Measurements from ENCODE around the gene CBLC. TPM values are rescaled to one million over a fixed set of nuclear protein-coding genes. Genes with fewer than 3 reads are reported as not detected.
A peak's percentile ranks its signal among the peaks of the same experiment; 100 is the strongest.

The CBLC gene
- total and polyA plus RNA-seq, 10 of the 15 experiments (the other 5 are each of a cell fraction or from before 2014, with no cell fraction given) = not detected

DNA sequence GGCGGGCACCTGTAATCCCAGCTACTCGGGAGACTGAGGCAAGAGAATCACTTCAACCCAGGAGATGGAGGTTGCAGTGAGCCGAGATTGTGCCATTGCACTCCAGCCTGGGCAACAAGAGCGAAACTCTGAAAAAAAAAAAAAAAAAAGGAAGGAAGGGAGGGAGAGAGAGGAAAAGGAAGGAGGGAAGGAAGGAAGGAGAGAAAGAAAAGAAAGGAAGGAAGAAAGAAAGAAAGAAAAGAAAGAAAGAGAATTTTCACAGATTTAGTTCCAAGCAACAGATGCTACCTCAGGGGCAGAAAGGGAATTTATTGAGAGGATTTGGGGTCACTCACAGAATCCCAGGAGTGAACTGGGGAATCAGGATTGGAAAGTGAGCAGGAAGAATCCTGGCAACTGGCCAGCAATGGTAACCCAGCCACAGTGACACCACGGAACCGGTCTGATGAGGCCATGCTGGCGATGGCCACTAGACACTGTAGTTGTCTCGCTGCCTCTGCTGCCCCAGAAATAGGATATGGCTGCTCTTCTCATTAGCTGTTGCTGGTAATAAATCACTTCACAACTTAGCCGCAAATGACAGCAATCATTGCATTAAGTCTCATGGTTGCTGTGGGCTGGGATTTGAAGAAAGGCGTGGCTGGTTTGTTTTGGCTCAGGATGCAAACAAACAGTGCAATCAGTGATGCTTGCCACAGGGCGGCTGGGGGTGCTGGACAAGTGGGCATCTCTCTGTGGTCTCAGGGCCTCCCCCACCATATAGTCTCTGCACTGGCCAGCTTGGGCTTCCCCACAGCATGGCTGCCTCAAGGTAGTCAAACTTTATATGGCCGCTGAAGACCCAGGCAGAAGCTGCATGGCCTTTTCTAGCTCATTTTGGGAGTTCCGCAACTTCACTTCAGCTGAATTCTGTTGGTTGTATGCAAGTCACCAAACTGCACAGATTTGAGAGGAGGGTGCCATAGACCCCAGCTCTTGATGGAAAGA is 26.0 kb downstream of the CBLC start:
- Histone ChIP-seq H2AFZ (ENCODE audit: control insufficient read depth, low read depth, low read length) (no peak overlapping the region), H3K9ac (ENCODE audit: control insufficient read depth, insufficient read depth, low read length) (no peak overlapping the region), H4K20me1 (ENCODE audit: control insufficient read depth, insufficient read depth) (no peaks in the 10 kb centered on the region), H3K36me3 (ENCODE audit: control insufficient read depth in 2 of 2, insufficient read depth in 2 of 2, low read length in 1 of 2) (no peaks in the 10 kb centered on the region), H3K4me3 (no peak overlapping the region), H3K79me2 (ENCODE audit: control insufficient read depth, insufficient read depth, low read length) (no peaks in the 10 kb centered on the region), H3K4me2 (ENCODE audit: control insufficient read depth, insufficient read depth) (no peak overlapping the region), H3K4me1 (ENCODE audit: control insufficient read depth, insufficient read depth, low read length) (peaks cover 11% of the 10 kb centered on the region), H3K9me3 (replicated peaks; ENCODE audit: control insufficient read depth, insufficient read depth, low read length) (no peaks in the 10 kb centered on the region), H3K27me3 (replicated peaks in 1 of 2; ENCODE audit: control insufficient read depth in 2 of 2, insufficient read depth in 2 of 2, low read length in 1 of 2) (no peaks in the 10 kb centered on the region; a peak in 2 of 4 replicates), H3K27ac (ENCODE audit: control insufficient read depth, insufficient read depth) (no peak overlapping the region)
- FAIRE-seq (no peak), DNase-seq (ENCODE audit: low read depth, low spot score) (no peak), ATAC-seq (no peak)
- in situ Hi-C loops (cut with MboI) = no loop called here
- 48% methylated on average over 12 of the region's 13 CpGs for WGBS (ENCODE audit: insufficient coverage, insufficient replicate concordance, low lambda C conversion rate, missing lambda C conversion rate)
- TF ChIP-seq WRNIP1 (IDR thresholded peaks at IDR 0.05; ENCODE audit: borderline replicate concordance, low read depth, low read length) (no peak), SREBF1 (IDR thresholded peaks at IDR 0.05; ENCODE audit: low read length) (no peak), YY1 (IDR thresholded peaks at IDR 0.05; ENCODE audit: low read depth, low read length) (0 out of 2 replicates have a peak, but pooled peaks have one; percentile 10), STAT3 (IDR thresholded peaks at IDR 0.05; ENCODE audit: low read depth, low read length) (no peak), SP1 (IDR thresholded peaks at IDR 0.05; ENCODE audit: low read depth, low read length) (no peak), ZBED1 (IDR thresholded peaks at IDR 0.05; ENCODE audit: borderline replicate concordance) (no peak), MEF2A (IDR thresholded peaks at IDR 0.05; ENCODE audit: insufficient read depth, low read depth, low read length) (no peak), PAX5 (IDR thresholded peaks at IDR 0.05; ENCODE audit: borderline replicate concordance, low read depth, low read length) (no peak)
- TF ChIP-seq, protein P1, sequence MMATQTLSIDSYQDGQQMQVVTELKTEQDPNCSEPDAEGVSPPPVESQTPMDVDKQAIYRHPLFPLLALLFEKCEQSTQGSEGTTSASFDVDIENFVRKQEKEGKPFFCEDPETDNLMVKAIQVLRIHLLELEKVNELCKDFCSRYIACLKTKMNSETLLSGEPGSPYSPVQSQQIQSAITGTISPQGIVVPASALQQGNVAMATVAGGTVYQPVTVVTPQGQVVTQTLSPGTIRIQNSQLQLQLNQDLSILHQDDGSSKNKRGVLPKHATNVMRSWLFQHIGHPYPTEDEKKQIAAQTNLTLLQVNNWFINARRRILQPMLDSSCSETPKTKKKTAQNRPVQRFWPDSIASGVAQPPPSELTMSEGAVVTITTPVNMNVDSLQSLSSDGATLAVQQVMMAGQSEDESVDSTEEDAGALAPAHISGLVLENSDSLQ (IDR thresholded peaks at IDR 0.05) = peak; percentile 60
- TF ChIP-seq, protein P2, sequence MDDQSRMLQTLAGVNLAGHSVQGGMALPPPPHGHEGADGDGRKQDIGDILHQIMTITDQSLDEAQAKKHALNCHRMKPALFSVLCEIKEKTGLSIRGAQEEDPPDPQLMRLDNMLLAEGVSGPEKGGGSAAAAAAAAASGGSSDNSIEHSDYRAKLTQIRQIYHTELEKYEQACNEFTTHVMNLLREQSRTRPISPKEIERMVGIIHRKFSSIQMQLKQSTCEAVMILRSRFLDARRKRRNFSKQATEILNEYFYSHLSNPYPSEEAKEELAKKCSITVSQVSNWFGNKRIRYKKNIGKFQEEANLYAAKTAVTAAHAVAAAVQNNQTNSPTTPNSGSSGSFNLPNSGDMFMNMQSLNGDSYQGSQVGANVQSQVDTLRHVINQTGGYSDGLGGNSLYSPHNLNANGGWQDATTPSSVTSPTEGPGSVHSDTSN (IDR thresholded peaks at IDR 0.05; ENCODE audit: insufficient replicate concordance, low read depth, low read length) = peak; percentile 55
- TF ChIP-seq, protein P3, sequence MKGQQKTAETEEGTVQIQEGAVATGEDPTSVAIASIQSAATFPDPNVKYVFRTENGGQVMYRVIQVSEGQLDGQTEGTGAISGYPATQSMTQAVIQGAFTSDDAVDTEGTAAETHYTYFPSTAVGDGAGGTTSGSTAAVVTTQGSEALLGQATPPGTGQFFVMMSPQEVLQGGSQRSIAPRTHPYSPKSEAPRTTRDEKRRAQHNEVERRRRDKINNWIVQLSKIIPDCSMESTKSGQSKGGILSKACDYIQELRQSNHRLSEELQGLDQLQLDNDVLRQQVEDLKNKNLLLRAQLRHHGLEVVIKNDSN (IDR thresholded peaks at IDR 0.05; ENCODE audit: borderline replicate concordance, extremely low read length, insufficient read depth, low read depth, low read length) = no peak
- TF ChIP-seq, protein P4, sequence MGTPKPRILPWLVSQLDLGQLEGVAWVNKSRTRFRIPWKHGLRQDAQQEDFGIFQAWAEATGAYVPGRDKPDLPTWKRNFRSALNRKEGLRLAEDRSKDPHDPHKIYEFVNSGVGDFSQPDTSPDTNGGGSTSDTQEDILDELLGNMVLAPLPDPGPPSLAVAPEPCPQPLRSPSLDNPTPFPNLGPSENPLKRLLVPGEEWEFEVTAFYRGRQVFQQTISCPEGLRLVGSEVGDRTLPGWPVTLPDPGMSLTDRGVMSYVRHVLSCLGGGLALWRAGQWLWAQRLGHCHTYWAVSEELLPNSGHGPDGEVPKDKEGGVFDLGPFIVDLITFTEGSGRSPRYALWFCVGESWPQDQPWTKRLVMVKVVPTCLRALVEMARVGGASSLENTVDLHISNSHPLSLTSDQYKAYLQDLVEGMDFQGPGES (IDR thresholded peaks at IDR 0.05) = no peak
- TF ChIP-seq, protein P5, sequence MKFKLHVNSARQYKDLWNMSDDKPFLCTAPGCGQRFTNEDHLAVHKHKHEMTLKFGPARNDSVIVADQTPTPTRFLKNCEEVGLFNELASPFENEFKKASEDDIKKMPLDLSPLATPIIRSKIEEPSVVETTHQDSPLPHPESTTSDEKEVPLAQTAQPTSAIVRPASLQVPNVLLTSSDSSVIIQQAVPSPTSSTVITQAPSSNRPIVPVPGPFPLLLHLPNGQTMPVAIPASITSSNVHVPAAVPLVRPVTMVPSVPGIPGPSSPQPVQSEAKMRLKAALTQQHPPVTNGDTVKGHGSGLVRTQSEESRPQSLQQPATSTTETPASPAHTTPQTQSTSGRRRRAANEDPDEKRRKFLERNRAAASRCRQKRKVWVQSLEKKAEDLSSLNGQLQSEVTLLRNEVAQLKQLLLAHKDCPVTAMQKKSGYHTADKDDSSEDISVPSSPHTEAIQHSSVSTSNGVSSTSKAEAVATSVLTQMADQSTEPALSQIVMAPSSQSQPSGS (IDR thresholded peaks at IDR 0.05; ENCODE audit: low read length) = no peak
- RAD21 ChIA-PET (ENCODE audit: unreplicated experiment) = no interaction called here
- intact Hi-C loops (cut with micrococcal nuclease; ENCODE audit: unreplicated experiment) = loop anchor here (5.0 kb wide), 1 partner anchor 39 kb away; no protein-coding TSS in a partner anchor
- no TSS peak for BruUV-seq (replicated peaks)
- CTCF ChIA-PET = interaction anchor here (0.6 to 2.5 kb wide), 5 partner anchors 11 to 80 kb away, joined by 3 to 17 read pairs (median 4); no protein-coding TSS in a partner anchor
- POLR2A ChIA-PET = no interaction called here
- SMC1A ChIA-PET (ENCODE audit: uncharacterized antibody, unreplicated experiment) = interaction anchor here (1.0 to 1.1 kb wide), 2 partner anchors 33 to 80 kb away, joined by 4 read pairs; no protein-coding TSS in a partner anchor

Data from GM12878 (cell line).